GM12878 (cell line): ENCODE data around the gene MVB12B. TPM values are rescaled to one million over a fixed set of nuclear protein-coding genes. Genes with fewer than 3 reads are reported as not detected.

ENCODE experiments used
- ATAC-seq: fragments of 200-7000 bp; cut with Tn5 transposase; 3 replicates; pipeline ENCODE4 v1.9.1; 2020; ENCODE audit warnings: mild to moderate bottlenecking, moderate library complexity
- BruUV-seq: library from RNA; stranded (reverse); fragments of 400-500 nt; replicated peaks from 2 replicates; lab custom pipeline; 2021; lab: Mats Ljungman, UMichigan
- CTCF ChIA-PET: fragments of 300-600 bp; sonication (Branson Sonifier 250); formaldehyde crosslinking; extraction: SDS; loops from one replicate; lab custom pipeline; 2021; ENCODE audit warnings: inconsistent platforms; lab: Yijun Ruan, JAX
- POLR2A ChIA-PET: fragments of 350-600 bp; formaldehyde crosslinking; extraction: SDS; loops from one replicate; lab custom pipeline; 2021; ENCODE audit warnings: inconsistent platforms; lab: Charles Lee
- RAD21 ChIA-PET: fragments of 300-600 bp; sonication (Branson Sonifier 250); formaldehyde crosslinking; loops from one replicate; lab custom pipeline; 2023; ENCODE audit warnings: antibody characterized with exemption; ENCODE audit not compliant: unreplicated experiment; lab: Charles Lee
- SMC1A ChIA-PET: fragments of 300-600 bp; sonication (Branson Sonifier 250); formaldehyde crosslinking; loops from one replicate; lab custom pipeline; 2023; ENCODE audit not compliant: unreplicated experiment, uncharacterized antibody; lab: Charles Lee
- DNase-seq: peaks from one replicate; pipeline ENCODE4 v3.0.0-alpha.2; 2011; ENCODE audit warnings: low read depth, low spot score
- FAIRE-seq: peaks from 3 replicates; lab custom pipeline; 2011; peaks lifted over from hg19 to GRCh38; lab: Jason Lieb, UNC
- H2AFZ ChIP-seq: 2 replicates; pipeline ENCODE4 v1.6.0; 2011; ENCODE audit warnings: low read depth, low read length, control low read depth; ENCODE audit not compliant: control insufficient read depth
- H3K27ac ChIP-seq: 2 replicates; pipeline ENCODE4 v1.5.1; 2011; ENCODE audit warnings: control low read depth; ENCODE audit not compliant: control insufficient read depth, insufficient read depth
- H3K27me3 ChIP-seq, 2 experiments: replicated peaks in 1 of 2; 2 replicates each; pipeline versions ENCODE4 v1.6.0 to v1.6.1; 2011; ENCODE audit warnings: low read length in 1 of 2; ENCODE audit not compliant: control insufficient read depth in 2 of 2, insufficient read depth in 2 of 2
- H3K36me3 ChIP-seq, 2 experiments: 2 replicates each; pipeline ENCODE4 v1.5.1; 2011; ENCODE audit warnings: low read length in 1 of 2; ENCODE audit not compliant: control insufficient read depth in 2 of 2, insufficient read depth in 2 of 2
- H3K4me1 ChIP-seq: 2 replicates; pipeline ENCODE4 v1.6.1; 2011; ENCODE audit warnings: mild to moderate bottlenecking, low read length, moderate library complexity, mixed read lengths; ENCODE audit not compliant: control insufficient read depth, insufficient read depth
- H3K4me2 ChIP-seq: 2 replicates; pipeline ENCODE4 v1.6.0; 2011; ENCODE audit warnings: control low read depth; ENCODE audit not compliant: control insufficient read depth, insufficient read depth
- H3K4me3 ChIP-seq: fragments of 200-600 bp; sonication (generic); 2 replicates; pipeline ENCODE4 v1.5.1; 2016
- H3K79me2 ChIP-seq: 2 replicates; pipeline ENCODE4 v1.6.0; 2011; ENCODE audit warnings: low read length; ENCODE audit not compliant: control insufficient read depth, insufficient read depth
- H3K9ac ChIP-seq: 2 replicates; pipeline ENCODE4 v1.8.0; 2011; ENCODE audit warnings: low read length, control low read depth, mixed read lengths; ENCODE audit not compliant: control insufficient read depth, insufficient read depth
- H3K9me3 ChIP-seq: replicated peaks from 3 replicates; pipeline ENCODE4 v1.5.1; 2011; ENCODE audit warnings: mild to moderate bottlenecking, low read length; ENCODE audit not compliant: control insufficient read depth, insufficient read depth
- H4K20me1 ChIP-seq: 2 replicates; pipeline ENCODE4 v1.6.0; 2011; ENCODE audit not compliant: control insufficient read depth, insufficient read depth
- ATF2 ChIP-seq: IDR thresholded peaks from 2 replicates; pipeline ENCODE4 v1.6.1; 2012; ENCODE audit warnings: low read length, inconsistent platforms
- BCL3 ChIP-seq: IDR thresholded peaks from 2 replicates; pipeline ENCODE4 v1.6.1; 2011; ENCODE audit warnings: borderline replicate concordance, low read depth, mild to moderate bottlenecking, moderate library complexity, low read length; ENCODE audit not compliant: insufficient read depth, poor library complexity, severe bottlenecking
- CBX3 ChIP-seq: fragments of 200-600 bp; sonication (generic); IDR thresholded peaks from 2 replicates; pipeline ENCODE4 v1.6.1; 2016; ENCODE audit warnings: low read depth, borderline replicate concordance
- CREB1 ChIP-seq: IDR thresholded peaks from 2 replicates; pipeline ENCODE4 v1.6.1; 2012; ENCODE audit warnings: low read depth, mild to moderate bottlenecking, inconsistent platforms
- CREM ChIP-seq: IDR thresholded peaks from 2 replicates; pipeline ENCODE4 v1.6.1; 2014; ENCODE audit warnings: antibody characterized with exemption, low read depth
- EZH2 ChIP-seq: IDR thresholded peaks from 2 replicates; pipeline ENCODE4 v1.6.1; 2012; ENCODE audit warnings: low read depth, mild to moderate bottlenecking, control low read depth, inconsistent platforms, low read length, borderline replicate concordance; ENCODE audit not compliant: control insufficient read depth
- IKZF1 ChIP-seq: fragments of 450-650 bp; conservative IDR thresholded peaks from 2 replicates; pipeline ENCODE4 v1.6.1; 2017; ENCODE audit warnings: antibody characterized with exemption, mild to moderate bottlenecking
- IRF5 ChIP-seq: fragments of 450-650 bp; IDR thresholded peaks from 2 replicates; pipeline ENCODE4 v1.6.1; 2017; ENCODE audit warnings: borderline replicate concordance
- NFYA ChIP-seq: IDR thresholded peaks from 2 replicates; pipeline ENCODE4 v1.6.1; 2011; ENCODE audit warnings: low read depth, mild to moderate bottlenecking, low read length, improper control_type of control experiment, borderline replicate concordance
- SMAD1 ChIP-seq: fragments of 450-650 bp; IDR thresholded peaks from 2 replicates; pipeline ENCODE4 v1.6.1; 2018; ENCODE audit warnings: mild to moderate bottlenecking, low read depth; ENCODE audit not compliant: partially characterized antibody
- TAF1 ChIP-seq: IDR thresholded peaks from 2 replicates; pipeline ENCODE4 v1.6.1; 2011; ENCODE audit warnings: mild to moderate bottlenecking, low read depth, low read length, borderline replicate concordance
- TCF3 ChIP-seq: IDR thresholded peaks from 2 replicates; pipeline ENCODE4 v1.6.1; 2012; ENCODE audit warnings: low read depth, mild to moderate bottlenecking, low read length, borderline replicate concordance; ENCODE audit not compliant: insufficient read depth
- WGBS: methylation state at CpG from one replicate; pipeline ENCODE4 v1.1.6; 2016; ENCODE audit warnings: low lambda C conversion rate; ENCODE audit not compliant: insufficient replicate concordance, insufficient coverage; ENCODE audit errors: missing lambda C conversion rate; 5-methylcytosine and 5-hydroxymethylcytosine counted together
- in situ Hi-C: fragments of 300-500 bp; cut with MboI; formaldehyde crosslinking; loops from 9 replicates; pipeline ENCODE4 v1.14.3; 2018; ENCODE audit warnings: mixed read lengths
- intact Hi-C: fragments of 100-400 bp; cut with micrococcal nuclease; formaldehyde crosslinking; loops from one replicate; pipeline ENCODE4 v1.14.2; 2022; ENCODE audit not compliant: unreplicated experiment
- polyA plus RNA-seq, 11 experiments: library from polyadenylated mRNA; depleted of rRNA in 4 of 11; unstranded in 6 of 11; stranded (reverse) in 5 of 11; fragments of >200 nt; fragmentation: Nextera tagmentation in 4 of 11; fragmentation: Illumina TruSeq in 1 of 11; extraction: Ambion mirVana in 4 of 11; extraction: Trizol in 1 of 11; gene quantifications; 1 replicate in 1 of 11; 2 replicates in 10 of 11; pipeline versions ENCODE4 v1.2.1 to v1.2.3, GENCODE V29; 2011 to 2016; ENCODE audit warnings: inconsistent platforms in 2 of 11, missing spikeins in 2 of 11, low read depth in 1 of 11
- total RNA-seq, 4 experiments: library from RNA; depleted of rRNA in 3 of 4; stranded (reverse); fragments of >200 nt in 3 of 4; fragmentation: Illumina TruSeq in 1 of 4; extraction: Trizol in 1 of 4; gene quantifications; 2 replicates each; pipeline versions ENCODE4 v1.2.1 to v1.2.3, GENCODE V29; 2013 to 2021

Gene MVB12B
- total and polyA plus RNA-seq, 10 of the 15 experiments (the other 5 are each of a cell fraction or from before 2014, with no cell fraction given) = 0.08 TPM; not detected in 9

GRCh38 chr9:126536131-126536530 lies 209.5 kb downstream of the MVB12B start:
- DNase-seq (no peak), FAIRE-seq (no peak), ATAC-seq (no peak)
- ChIA-PET SMC1A (no interaction called here), RAD21 (no interaction called here), CTCF (interaction anchor here (0.8 kb wide), 1 partner anchor 154 kb away, joined by 3 read pairs; no protein-coding TSS in a partner anchor)
- Histone ChIP-seq H3K27me3 (peaks cover 3 to 4% of the 10 kb centered on the region in 2 experiments; a peak in 3 of 4 replicates), H3K4me2 (no peak overlapping the region), H3K4me1 (no peaks in the 10 kb centered on the region; the same call in 1 of the 2 replicates), H3K27ac (no peak overlapping the region), H3K4me3 (no peak overlapping the region), H3K79me2 (no peaks in the 10 kb centered on the region), H4K20me1 (no peaks in the 10 kb centered on the region), H2AFZ (no peak overlapping the region), H3K36me3 (no peaks in the 10 kb centered on the region)
- in situ Hi-C loops = no loop called here
- intact Hi-C loops = no loop called here
- whole genome bisulfite sequencing = 15% methylated on average over 7 of the region's 7 CpGs
- no TSS peak for BruUV-seq
- no peak for TF ChIP-seq CREM
- TF ChIP-seq CBX3 = no peak
- no peak for TF ChIP-seq IRF5
- TF ChIP-seq, all 136 proteins: peak for 0
- POLR2A ChIA-PET = no interaction called here
- no peak overlapping the region for H3K9ac ChIP-seq
- no peaks in the 10 kb centered on the region for H3K9me3 ChIP-seq

- POLR2A ChIA-PET = no interaction called here
- no peak for FAIRE-seq
- TF ChIP-seq ATF2 (no peak), EZH2 (no peak), TAF1 (no peak), TCF3 (no peak), SMAD1 (no peak), CREB1 (no peak), BCL3 (no peak), IKZF1 (no peak), NFYA (no peak)
Observed at GRCh38 chr9:126536841-126537465, 210.3 kb downstream of the MVB12B start.

More at GRCh38 chr9:126536841-126537465, 210.3 kb downstream of the MVB12B start:
- no peak for ATAC-seq
- in situ Hi-C loops (no loop called here), intact Hi-C loops (no loop called here)
- no peaks in the 10 kb centered on the region for H3K36me3 ChIP-seq
- no TSS peak for BruUV-seq
- H2AFZ ChIP-seq = no peak overlapping the region
- H3K4me3 ChIP-seq = no peak overlapping the region
- no peak overlapping the region for H3K9ac ChIP-seq
- RAD21 ChIA-PET = no interaction called here
- no peaks in the 10 kb centered on the region for H4K20me1 ChIP-seq
- no peaks in the 10 kb centered on the region for H3K79me2 ChIP-seq
- DNase-seq = no peak
- CTCF ChIA-PET = interaction anchor here (0.8 kb wide), 1 partner anchor 154 kb away, joined by 3 read pairs; no protein-coding TSS in a partner anchor
- H3K4me1 ChIP-seq = no peaks in the 10 kb centered on the region; the same call in 1 of the 2 replicates
- no peak overlapping the region for H3K4me2 ChIP-seq
- SMC1A ChIA-PET = no interaction called here
- no peak overlapping the region for H3K27ac ChIP-seq
- H3K9me3 ChIP-seq = no peaks in the 10 kb centered on the region
- peaks cover 0 to 4% of the 10 kb centered on the region in 2 experiments; a peak in 2 of 4 replicates for H3K27me3 ChIP-seq
- 23% methylated on average over 11 of the region's 11 CpGs for WGBS
